Prostate gland (tissue), 2 donors: Measurements from ENCODE around the gene GPATCH8.

Experiments
- POLR2AphosphoS5 ChIP-seq: sonication (generic); formaldehyde crosslinking; IDR thresholded peaks from one replicate; pipeline ENCODE4 v1.6.1; 2017; ENCODE audit warnings: antibody characterized with exemption
- TF ChIP-seq, protein P1 (sequence below), 4 experiments: fragments of 200-600 bp in 2 of 4; fragments of 450-650 bp in 2 of 4; sonication (generic) in 2 of 4; IDR thresholded peaks; 1 replicate in 3 of 4; 2 replicates in 1 of 4; pipeline ENCODE4 v1.5.1; 2016 to 2019; ENCODE audit warnings: antibody characterized with exemption in 4 of 4, mild to moderate bottlenecking in 2 of 4, moderate library complexity in 2 of 4

DNA sequence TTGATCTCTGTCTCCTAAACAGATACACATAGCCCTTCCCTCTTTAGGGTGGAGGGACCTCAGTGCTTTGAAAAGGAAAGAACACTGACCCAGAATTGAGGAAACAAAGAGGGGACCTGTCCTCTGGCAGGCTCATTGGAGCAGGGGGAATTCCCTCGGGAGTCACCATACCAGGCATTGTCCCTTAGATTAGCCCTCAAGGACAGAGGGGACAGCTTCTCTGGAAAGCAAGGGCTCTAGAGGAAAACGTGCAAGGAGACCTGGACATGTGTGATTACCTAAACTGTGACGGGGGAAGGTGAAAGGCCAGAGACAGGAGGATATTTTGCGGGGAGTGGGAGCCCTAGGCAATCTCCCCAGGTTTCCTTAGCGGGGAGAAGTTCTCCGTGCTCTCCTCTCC is 46.5 kb upstream of the GPATCH8 start:
- no peak for TF ChIP-seq POLR2AphosphoS5
- TF ChIP-seq, protein P1, sequence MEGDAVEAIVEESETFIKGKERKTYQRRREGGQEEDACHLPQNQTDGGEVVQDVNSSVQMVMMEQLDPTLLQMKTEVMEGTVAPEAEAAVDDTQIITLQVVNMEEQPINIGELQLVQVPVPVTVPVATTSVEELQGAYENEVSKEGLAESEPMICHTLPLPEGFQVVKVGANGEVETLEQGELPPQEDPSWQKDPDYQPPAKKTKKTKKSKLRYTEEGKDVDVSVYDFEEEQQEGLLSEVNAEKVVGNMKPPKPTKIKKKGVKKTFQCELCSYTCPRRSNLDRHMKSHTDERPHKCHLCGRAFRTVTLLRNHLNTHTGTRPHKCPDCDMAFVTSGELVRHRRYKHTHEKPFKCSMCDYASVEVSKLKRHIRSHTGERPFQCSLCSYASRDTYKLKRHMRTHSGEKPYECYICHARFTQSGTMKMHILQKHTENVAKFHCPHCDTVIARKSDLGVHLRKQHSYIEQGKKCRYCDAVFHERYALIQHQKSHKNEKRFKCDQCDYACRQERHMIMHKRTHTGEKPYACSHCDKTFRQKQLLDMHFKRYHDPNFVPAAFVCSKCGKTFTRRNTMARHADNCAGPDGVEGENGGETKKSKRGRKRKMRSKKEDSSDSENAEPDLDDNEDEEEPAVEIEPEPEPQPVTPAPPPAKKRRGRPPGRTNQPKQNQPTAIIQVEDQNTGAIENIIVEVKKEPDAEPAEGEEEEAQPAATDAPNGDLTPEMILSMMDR (IDR thresholded peaks at IDR 0.05), result no peak
